ENCODE measurements around the gene TUBGCP6. TPM values are rescaled to one million over a fixed set of nuclear protein-coding genes. Genes with fewer than 3 reads are reported as not detected.
A peak's percentile ranks its signal among the peaks of the same experiment; 100 is the strongest.

The TUBGCP6 gene
- total RNA-seq, 2 donors from 2014 or later, result 19.2 to 33.4 TPM

- no peaks in the 10 kb centered on the region for H3K36me3 ChIP-seq
- intact Hi-C loops (cut with DNase I), result no loop called here
- DNase-seq, result no peak
- no peaks in the 10 kb centered on the region for H3K9me3 ChIP-seq
- no peak for TF ChIP-seq CTCF (IDR thresholded peaks at IDR 0.05)
- H3K4me1 ChIP-seq, result peaks cover 7% of the 10 kb centered on the region
- H3K4me3 ChIP-seq, result peak overlapping the region; percentile 91
- H3K27ac ChIP-seq, result no peak overlapping the region
- peak overlapping the region; percentile 82 to 83 for H3K9ac ChIP-seq (ENCODE audit: low read depth in 2 of 2, low read length in 2 of 2)
- H3K27me3 ChIP-seq, result no peaks in the 10 kb centered on the region
These were observed 42.6 kb downstream of the TUBGCP6 start for GRCh38 chr22:50202130-50202666.

DNA sequence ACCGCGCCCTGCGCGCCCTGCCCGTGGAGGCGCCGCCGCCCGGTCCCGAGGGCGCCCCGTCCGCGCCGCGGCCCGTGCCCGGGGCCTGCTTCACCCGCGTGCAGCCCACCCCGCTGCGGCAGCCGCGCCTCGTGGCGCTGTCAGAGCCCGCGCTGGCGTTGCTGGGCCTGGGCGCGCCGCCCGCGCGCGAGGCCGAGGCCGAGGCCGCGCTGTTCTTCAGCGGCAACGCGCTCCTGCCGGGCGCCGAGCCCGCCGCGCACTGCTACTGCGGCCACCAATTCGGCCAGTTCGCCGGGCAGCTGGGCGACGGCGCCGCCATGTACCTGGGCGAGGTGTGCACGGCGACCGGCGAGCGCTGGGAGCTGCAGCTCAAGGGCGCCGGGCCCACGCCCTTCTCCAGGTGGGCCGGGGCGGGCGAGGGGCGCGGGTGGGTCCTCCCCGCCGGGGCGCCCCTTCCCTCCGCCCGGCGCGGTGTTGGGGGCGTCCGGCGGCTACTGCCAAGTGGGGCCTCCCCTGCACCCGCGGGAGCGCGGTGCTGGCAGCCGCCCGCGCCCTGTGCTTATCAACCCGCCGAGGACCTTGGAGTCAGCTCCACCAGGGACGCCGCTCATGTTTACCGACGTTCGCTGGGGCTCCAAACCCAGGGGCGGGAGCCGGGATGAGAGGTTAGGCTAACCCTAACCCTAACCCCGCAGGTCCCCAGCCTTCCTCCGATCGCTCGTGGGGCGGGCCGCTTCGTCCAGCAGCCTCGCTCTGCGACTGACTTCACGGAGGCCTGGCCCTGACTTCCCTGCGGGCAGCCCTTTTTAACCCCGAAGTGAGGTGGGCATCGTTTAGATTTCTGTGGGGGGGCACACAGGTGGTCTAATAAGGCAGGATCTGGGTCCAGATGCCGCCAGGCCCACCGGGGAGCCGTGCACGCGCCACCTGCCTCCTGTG lies 43.4 kb downstream of the TUBGCP6 start:
- H3K27ac ChIP-seq, result no peak overlapping the region
- H3K27me3 ChIP-seq, result no peaks in the 10 kb centered on the region
- H3K4me1 ChIP-seq, result peaks cover 7% of the 10 kb centered on the region
- H3K9me3 ChIP-seq, result no peaks in the 10 kb centered on the region
- TF ChIP-seq CTCF (IDR thresholded peaks at IDR 0.05), result no peak
- DNase-seq, result peak; percentile 45
- intact Hi-C loops (cut with DNase I), result no loop called here
- no peaks in the 10 kb centered on the region for H3K36me3 ChIP-seq
- H3K4me3 ChIP-seq, result peak overlapping the region; percentile 91
- peak overlapping the region; percentile 82 to 83 for H3K9ac ChIP-seq (ENCODE audit: low read depth in 2 of 2, low read length in 2 of 2)

GRCh38 chr22:50200461-50201190 lies 44.2 kb downstream of the TUBGCP6 start, which contains the start of gene SELENOO:
Gene SELENOO (plus strand): TSS chr22:50201011. CDS start chr22:50201037, 26 bp downstream.
- Histone ChIP-seq H3K36me3 (no peaks in the 10 kb centered on the region), H3K4me3 (peak within 1 kb of the TSS; percentile 91), H3K27me3 (no peaks in the 10 kb centered on the region), H3K9ac (ENCODE audit: low read depth in 2 of 2, low read length in 2 of 2) (peak within 1 kb of the TSS; percentile 82 to 83), H3K9me3 (no peaks in the 10 kb centered on the region), H3K27ac (peak within 1 kb of the TSS; percentile 65), H3K4me1 (peaks cover 7% of the 10 kb centered on the region)
- TF ChIP-seq CTCF (IDR thresholded peaks at IDR 0.05), result no peak
- DNase-seq, result peak; percentile 91
- intact Hi-C loops (cut with DNase I), result no loop called here

GRCh38 chr22:50199829-50200460 lies 44.9 kb downstream of the TUBGCP6 start:
- Histone ChIP-seq H3K27ac (peak overlapping the region; percentile 65), H3K4me3 (peak overlapping the region; percentile 91), H3K9me3 (no peaks in the 10 kb centered on the region), H3K36me3 (peaks cover 2% of the 10 kb centered on the region), H3K27me3 (no peaks in the 10 kb centered on the region), H3K4me1 (peaks cover 7% of the 10 kb centered on the region), H3K9ac (ENCODE audit: low read depth in 2 of 2, low read length in 2 of 2) (peak overlapping the region; percentile 28 to 83)
- TF ChIP-seq CTCF (IDR thresholded peaks at IDR 0.05), result no peak
- DNase-seq, result no peak
- intact Hi-C loops (cut with DNase I), result no loop called here

- DNase-seq, result no peak
- H3K27ac ChIP-seq, result no peak overlapping the region
- peaks cover 7% of the 10 kb centered on the region for H3K36me3 ChIP-seq
These were observed 45.5 kb downstream of the TUBGCP6 start for GRCh38 chr22:50199251-50199721.

More at GRCh38 chr22:50199251-50199721, 45.5 kb downstream of the TUBGCP6 start:
- intact Hi-C loops (cut with DNase I), result no loop called here
- Histone ChIP-seq H3K4me1 (peaks cover 7% of the 10 kb centered on the region), H3K4me3 (no peak overlapping the region), H3K9me3 (no peaks in the 10 kb centered on the region), H3K27me3 (no peaks in the 10 kb centered on the region), H3K9ac (ENCODE audit: low read depth in 2 of 2, low read length in 2 of 2) (no peak overlapping the region)
- no peak for TF ChIP-seq CTCF (IDR thresholded peaks at IDR 0.05)
